Measurements from ENCODE around the gene SYS1.
A peak's percentile ranks its signal among the peaks of the same experiment; 100 is the strongest.

Gene SYS1

DNA sequence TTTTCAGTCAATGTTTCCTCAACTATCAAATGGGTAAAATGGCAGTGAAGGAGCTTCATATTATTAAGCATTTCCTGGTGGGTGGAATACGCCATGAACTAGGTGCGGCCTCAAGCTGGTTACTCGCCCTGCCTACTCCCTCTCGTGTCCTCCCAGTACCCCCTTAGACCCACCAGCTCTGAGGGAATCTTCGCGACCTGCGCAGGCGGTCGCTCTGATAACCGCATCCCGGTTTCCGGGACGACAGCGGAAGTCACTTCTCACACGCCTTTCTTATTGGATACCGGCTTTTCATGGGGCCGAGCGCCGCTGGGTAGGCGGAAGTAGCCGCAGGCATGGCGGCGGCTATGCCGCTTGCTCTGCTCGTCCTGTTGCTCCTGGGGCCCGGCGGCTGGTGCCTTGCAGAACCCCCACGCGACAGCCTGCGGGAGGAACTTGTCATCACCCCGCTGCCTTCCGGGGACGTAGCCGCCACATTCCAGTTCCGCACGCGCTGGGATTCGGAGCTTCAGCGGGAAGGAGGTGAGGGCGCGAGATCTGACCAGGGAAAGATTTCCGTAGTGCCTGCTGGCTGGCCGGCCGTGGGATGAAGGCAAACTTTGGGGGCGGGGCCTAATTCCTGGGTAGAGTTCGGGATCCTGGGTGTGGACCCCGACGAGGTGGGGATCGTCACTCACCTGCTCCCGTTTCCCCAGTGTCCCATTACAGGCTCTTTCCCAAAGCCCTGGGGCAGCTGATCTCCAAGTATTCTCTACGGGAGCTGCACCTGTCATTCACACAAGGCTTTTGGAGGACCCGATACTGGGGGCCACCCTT, 53.1 kb downstream of the SYS1 start, which contains the start of gene PIGT:
Gene PIGT (plus strand): TSS at position 320 of the 816 bp plus-strand sequence. CDS start 16 bp downstream, at position 336.
- DNase-seq (ENCODE audit: low spot score), result peak; percentile 88

- DNase-seq (ENCODE audit: low spot score), result no peak
Measured at GRCh38 chr20:45416917-45417316, 54.0 kb downstream of the SYS1 start.

Data from CD4-positive, alpha-beta T cell treated with Interleukin-6 at 100 ng/mL for 8 hours (primary cell).